ENCODE measurements around the gene STXBP4.

- TF ChIP-seq, protein P1, sequence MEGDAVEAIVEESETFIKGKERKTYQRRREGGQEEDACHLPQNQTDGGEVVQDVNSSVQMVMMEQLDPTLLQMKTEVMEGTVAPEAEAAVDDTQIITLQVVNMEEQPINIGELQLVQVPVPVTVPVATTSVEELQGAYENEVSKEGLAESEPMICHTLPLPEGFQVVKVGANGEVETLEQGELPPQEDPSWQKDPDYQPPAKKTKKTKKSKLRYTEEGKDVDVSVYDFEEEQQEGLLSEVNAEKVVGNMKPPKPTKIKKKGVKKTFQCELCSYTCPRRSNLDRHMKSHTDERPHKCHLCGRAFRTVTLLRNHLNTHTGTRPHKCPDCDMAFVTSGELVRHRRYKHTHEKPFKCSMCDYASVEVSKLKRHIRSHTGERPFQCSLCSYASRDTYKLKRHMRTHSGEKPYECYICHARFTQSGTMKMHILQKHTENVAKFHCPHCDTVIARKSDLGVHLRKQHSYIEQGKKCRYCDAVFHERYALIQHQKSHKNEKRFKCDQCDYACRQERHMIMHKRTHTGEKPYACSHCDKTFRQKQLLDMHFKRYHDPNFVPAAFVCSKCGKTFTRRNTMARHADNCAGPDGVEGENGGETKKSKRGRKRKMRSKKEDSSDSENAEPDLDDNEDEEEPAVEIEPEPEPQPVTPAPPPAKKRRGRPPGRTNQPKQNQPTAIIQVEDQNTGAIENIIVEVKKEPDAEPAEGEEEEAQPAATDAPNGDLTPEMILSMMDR (IDR thresholded peaks at IDR 0.05; ENCODE audit: low read length), result no peak
- TF ChIP-seq EZH2 (IDR thresholded peaks at IDR 0.05; ENCODE audit: borderline replicate concordance, low read length), result no peak
Measured at GRCh38 chr17:54945231-54945630, 23.3 kb upstream of the STXBP4 start.

All from OCI-LY1 (cell line).